Measurements from ENCODE around the gene FAM24A.

The FAM24A gene

GRCh38 chr10:122875843-122876466 is 34.5 kb upstream of the FAM24A start:
- no peak overlapping the region for H3K4me3 ChIP-seq (replicated peaks; ENCODE audit: low read depth, low read length)
- no peak for DNase-seq (ENCODE audit: extremely low read depth, low read depth)
- TF ChIP-seq CTCF (IDR thresholded peaks at IDR 0.05; ENCODE audit: low read depth, low read length, missing control alignments) = no peak

GRCh38 chr10:122876467-122876855 is 33.9 kb upstream of the FAM24A start:
- no peak for TF ChIP-seq CTCF (IDR thresholded peaks at IDR 0.05; ENCODE audit: low read depth, low read length, missing control alignments)
- H3K4me3 ChIP-seq (replicated peaks; ENCODE audit: low read depth, low read length) = no peak overlapping the region
- DNase-seq (ENCODE audit: extremely low read depth, low read depth) = no peak

GRCh38 chr10:122877264-122877663 is 33.1 kb upstream of the FAM24A start:
- H3K4me3 ChIP-seq (replicated peaks; ENCODE audit: low read depth, low read length) = no peak overlapping the region
- no peak for TF ChIP-seq CTCF (IDR thresholded peaks at IDR 0.05; ENCODE audit: low read depth, low read length, missing control alignments)
- DNase-seq (ENCODE audit: extremely low read depth, low read depth) = no peak

- TF ChIP-seq CTCF (IDR thresholded peaks at IDR 0.05; ENCODE audit: low read depth, low read length, missing control alignments) = no peak
- peak overlapping the region; percentile 66 for H3K4me3 ChIP-seq (replicated peaks; ENCODE audit: low read depth, low read length)
- no peak for DNase-seq (ENCODE audit: extremely low read depth, low read depth)
Measured at GRCh38 chr10:122878799-122879338, 31.5 kb upstream of the FAM24A start.

- no peak for TF ChIP-seq CTCF (IDR thresholded peaks at IDR 0.05; ENCODE audit: low read depth, low read length, missing control alignments)
- H3K4me3 ChIP-seq (replicated peaks; ENCODE audit: low read depth, low read length) = peak within 1 kb of the TSS; percentile 66
Measured at GRCh38 chr10:122879339-122880273, 30.8 kb upstream of the FAM24A start, which contains the start of gene FAM24B. FAM24B (minus strand) TSS chr10:122879581; CDS start chr10:122850515, 29,066 bp downstream.

GRCh38 chr10:122882766-122883165 is 27.6 kb upstream of the FAM24A start:
- no peak for DNase-seq (ENCODE audit: extremely low read depth, low read depth)
- no peak for TF ChIP-seq CTCF (IDR thresholded peaks at IDR 0.05; ENCODE audit: low read depth, low read length, missing control alignments)
- no peak overlapping the region for H3K4me3 ChIP-seq (replicated peaks; ENCODE audit: low read depth, low read length)

More at GRCh38 chr10:122879339-122880273, 30.8 kb upstream of the FAM24A start, which contains the start of gene FAM24B:
- DNase-seq (ENCODE audit: extremely low read depth, low read depth) = peak; percentile 97
